ENCODE measurements around the gene TAGLN2. TPM values are rescaled to one million over a fixed set of nuclear protein-coding genes. Genes with fewer than 3 reads are reported as not detected.

The TAGLN2 gene
- total and polyA plus RNA-seq, 9 of the 15 experiments (the other 6 are each of a cell fraction or from before 2014, with no cell fraction given) = 192 to 683 (median 455) TPM

- no TSS peak for BruUV-seq (replicated peaks)
- TF ChIP-seq CLOCK (CRISPR knock-in tag; IDR thresholded peaks at IDR 0.05; ENCODE audit: borderline replicate concordance) (no peak), OTX1 (CRISPR knock-in tag; IDR thresholded peaks at IDR 0.05) (no peak), ZBTB7A (IDR thresholded peaks at IDR 0.05; ENCODE audit: borderline replicate concordance, control insufficient read depth, low read depth, low read length) (no peak), ASH1L (IDR thresholded peaks at IDR 0.05; ENCODE audit: borderline replicate concordance, low read depth, partially characterized antibody) (no peak), ZNF395 (CRISPR knock-in tag; IDR thresholded peaks at IDR 0.05) (no peak), ZNF384 (IDR thresholded peaks at IDR 0.05; ENCODE audit: low read depth, low read length) (no peak), ERF (CRISPR knock-in tag; IDR thresholded peaks at IDR 0.05) (no peak), STAT5B (CRISPR knock-in tag; IDR thresholded peaks at IDR 0.05) (no peak), MCM3 (IDR thresholded peaks at IDR 0.05) (no peak), U2AF2 (optimal IDR thresholded peaks at IDR 0.05; ENCODE audit: low read depth, low read length) (no peak), ATF6 (CRISPR knock-in tag; IDR thresholded peaks at IDR 0.05) (no peak), PHB2 (IDR thresholded peaks at IDR 0.05; ENCODE audit: low read depth) (no peak), SMARCE1 (IDR thresholded peaks at IDR 0.05) (no peak), CC2D1A (IDR thresholded peaks at IDR 0.05) (no peak), BRCA1 (IDR thresholded peaks at IDR 0.05) (no peak), BRCA1 (CRISPR knock-in tag; IDR thresholded peaks at IDR 0.05) (no peak), RBM17 (IDR thresholded peaks at IDR 0.05; ENCODE audit: borderline replicate concordance, low read depth, low read length) (no peak), SPI1 (IDR thresholded peaks at IDR 0.05; ENCODE audit: borderline replicate concordance, low read depth, low read length) (no peak), SRSF7 (optimal IDR thresholded peaks at IDR 0.05; ENCODE audit: low read depth, low read length) (no peak)
- Histone ChIP-seq H3K27ac (ENCODE audit: extremely low read depth, low read depth, low read length) (no peak overlapping the region), H3K4me1 (replicated peaks in 1 of 2; ENCODE audit: control insufficient read depth in 2 of 2, insufficient read depth in 2 of 2, low read length in 2 of 2) (peaks cover 12 to 15% of the 10 kb centered on the region in 2 experiments), H3K9ac (ENCODE audit: insufficient read depth in 1 of 2, low read depth in 2 of 2, low read length in 2 of 2) (no peak overlapping the region), H3K9me3 (replicated peaks; ENCODE audit: control insufficient read depth, insufficient read depth, low read depth, low read length) (no peaks in the 10 kb centered on the region), H4K20me1 (replicated peaks; ENCODE audit: control insufficient read depth, insufficient read depth, low read length) (no peaks in the 10 kb centered on the region), H3K36me3 (ENCODE audit: control insufficient read depth, insufficient read depth, low read length) (no peaks in the 10 kb centered on the region), H3K4me3 (no peak overlapping the region), H3K4me2 (ENCODE audit: insufficient read depth, low read length) (no peak overlapping the region), H3K9me1 (ENCODE audit: control insufficient read depth, insufficient read depth, low read length) (no peaks in the 10 kb centered on the region), H3K79me2 (ENCODE audit: control insufficient read depth, insufficient read depth, low read length) (no peaks in the 10 kb centered on the region), H3K27me3 (ENCODE audit: control insufficient read depth in 2 of 2, insufficient read depth in 2 of 2, low read length in 2 of 2) (peaks cover 0 to 15% of the 10 kb centered on the region in 2 experiments; a peak in 3 of 5 replicates), H2AFZ (ENCODE audit: low read depth, low read length) (no peak overlapping the region)
- 25% methylated on average over 4 of the region's 4 CpGs for WGBS (ENCODE audit: insufficient coverage, low coverage, missing lambda C conversion rate)
- POLR2A ChIA-PET = no interaction called here
- DNase-seq (ENCODE audit: extremely low read depth in 1 of 4, low spot score in 3 of 4) (no peak), ATAC-seq (no peak), FAIRE-seq (no peak)
- CTCF ChIA-PET (ENCODE audit: low intra/inter-chr PET ratio) = no interaction called here
- intact Hi-C loops (cut with micrococcal nuclease) = loop anchor here (5.0 kb wide), 1 partner anchor 168 kb away; the partner anchor contains the start of gene DUSP23
- in situ Hi-C loops (cut with MboI) = no loop called here
Measured at GRCh38 chr1:159949981-159950381, 24.7 kb upstream of the TAGLN2 start.
